Esophagus squamous epithelium (tissue), 4 donors: ENCODE measurements around the gene KRIT1.

Source experiments
- CTCF ChIP-seq, 6 experiments: fragments of 450-650 bp in 4 of 6; fragments of 200-600 bp in 2 of 6; sonication (generic) in 2 of 6; IDR thresholded peaks; one replicate each; pipeline ENCODE4 v1.5.1; 2016 to 2019; ENCODE audit warnings: antibody characterized with exemption in 6 of 6, mild to moderate bottlenecking in 4 of 6, moderate library complexity in 4 of 6
- POLR2A ChIP-seq, 4 donors: fragments of 450-650 bp; IDR thresholded peaks; one replicate each; pipeline ENCODE4 v1.6.1; 2017; ENCODE audit warnings: antibody characterized with exemption in 4 of 4, mild to moderate bottlenecking in 4 of 4, moderate library complexity in 3 of 4

GRCh38 chr7:92282930-92283329, 37.2 kb upstream of the KRIT1 start:
- no peak for TF ChIP-seq CTCF (IDR thresholded peaks at IDR 0.05)
- no peak for TF ChIP-seq POLR2A (IDR thresholded peaks at IDR 0.05)
